Measurements from ENCODE around the gene SPTY2D1. TPM values are rescaled to one million over a fixed set of nuclear protein-coding genes. Genes with fewer than 3 reads are reported as not detected.

SPTY2D1 gene
- polyA plus RNA-seq, 3 donors: 8.4 to 14.9 (median 11.8) TPM

DNA sequence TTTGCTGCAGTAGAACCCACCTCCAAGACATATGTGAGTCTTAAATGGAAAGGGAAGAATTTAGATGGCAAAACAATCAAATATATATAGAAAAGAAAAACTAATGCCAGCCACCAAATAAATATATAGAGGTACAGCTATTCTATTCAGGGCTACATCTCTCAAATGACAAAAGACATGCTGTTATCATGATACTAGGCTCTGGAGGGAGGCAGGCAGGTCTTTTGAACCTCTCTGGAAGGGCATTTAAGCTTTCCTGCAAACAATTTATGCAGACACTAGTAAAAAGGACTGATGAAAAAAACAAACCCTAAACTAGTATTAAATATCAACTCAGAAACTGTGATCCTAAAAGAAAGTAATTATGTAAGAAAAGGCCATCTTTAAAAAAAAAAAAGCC lies 70.0 kb downstream of the SPTY2D1 start:
- H2AFZ ChIP-seq (ENCODE audit: insufficient read depth, low read depth, low read length, poor library complexity, severe bottlenecking): no peak overlapping the region
- no peak overlapping the region for H3K9ac ChIP-seq (ENCODE audit: insufficient read depth, low read length, poor library complexity, severe bottlenecking)
- H3K36me3 ChIP-seq (replicated peaks in 1 of 2; ENCODE audit: control insufficient read depth in 1 of 2, insufficient read depth in 2 of 2, low read length in 2 of 2): peaks cover 54 to 94% of the 10 kb centered on the region in 2 donors
- Mint-ChIP-seq H3K4me1 (no peaks in the 10 kb centered on the region), H3K27ac (no peak overlapping the region), H3K36me3 (peaks cover 55 to 74% of the 10 kb centered on the region in 2 donors), H3K9me3 (no peaks in the 10 kb centered on the region), H3K4me3 (no peak overlapping the region), H3K27me3 (ENCODE audit: low read depth in 3 of 3) (peaks cover 0 to 6% (median 0%) of the 10 kb centered on the region in 3 donors)
- no peak overlapping the region for H3K4me3 ChIP-seq (replicated peaks in 1 of 3; ENCODE audit: low read depth in 2 of 3, low read length in 3 of 3)
- TF ChIP-seq, protein P1, sequence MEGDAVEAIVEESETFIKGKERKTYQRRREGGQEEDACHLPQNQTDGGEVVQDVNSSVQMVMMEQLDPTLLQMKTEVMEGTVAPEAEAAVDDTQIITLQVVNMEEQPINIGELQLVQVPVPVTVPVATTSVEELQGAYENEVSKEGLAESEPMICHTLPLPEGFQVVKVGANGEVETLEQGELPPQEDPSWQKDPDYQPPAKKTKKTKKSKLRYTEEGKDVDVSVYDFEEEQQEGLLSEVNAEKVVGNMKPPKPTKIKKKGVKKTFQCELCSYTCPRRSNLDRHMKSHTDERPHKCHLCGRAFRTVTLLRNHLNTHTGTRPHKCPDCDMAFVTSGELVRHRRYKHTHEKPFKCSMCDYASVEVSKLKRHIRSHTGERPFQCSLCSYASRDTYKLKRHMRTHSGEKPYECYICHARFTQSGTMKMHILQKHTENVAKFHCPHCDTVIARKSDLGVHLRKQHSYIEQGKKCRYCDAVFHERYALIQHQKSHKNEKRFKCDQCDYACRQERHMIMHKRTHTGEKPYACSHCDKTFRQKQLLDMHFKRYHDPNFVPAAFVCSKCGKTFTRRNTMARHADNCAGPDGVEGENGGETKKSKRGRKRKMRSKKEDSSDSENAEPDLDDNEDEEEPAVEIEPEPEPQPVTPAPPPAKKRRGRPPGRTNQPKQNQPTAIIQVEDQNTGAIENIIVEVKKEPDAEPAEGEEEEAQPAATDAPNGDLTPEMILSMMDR (IDR thresholded peaks at IDR 0.05): no peak
- no peak overlapping the region for H3K27ac ChIP-seq (ENCODE audit: low read depth in 1 of 2, low read length in 2 of 2)
- intact Hi-C loops (cut with micrococcal nuclease): no loop called here
- H4K20me1 ChIP-seq (ENCODE audit: insufficient read depth, low read length): no peaks in the 10 kb centered on the region
- no peaks in the 10 kb centered on the region for H3K4me1 ChIP-seq (ENCODE audit: control insufficient read depth in 1 of 2, insufficient read depth in 2 of 2, low read length in 2 of 2)
- DNase-seq: no peak
- no peaks in the 10 kb centered on the region for H3K27me3 ChIP-seq (ENCODE audit: control insufficient read depth in 2 of 2, insufficient read depth in 2 of 2, low read length in 2 of 2)
- no peaks in the 10 kb centered on the region for H3K79me2 ChIP-seq (ENCODE audit: insufficient read depth, low read length)
- no peaks in the 10 kb centered on the region for H3K9me3 ChIP-seq (replicated peaks in 1 of 2; ENCODE audit: control insufficient read depth in 1 of 2, insufficient read depth in 1 of 2, low read length in 2 of 2)
- H3K4me2 ChIP-seq (replicated peaks; ENCODE audit: extremely low read depth, low read length, poor library complexity, severe bottlenecking): no peak overlapping the region

DNA sequence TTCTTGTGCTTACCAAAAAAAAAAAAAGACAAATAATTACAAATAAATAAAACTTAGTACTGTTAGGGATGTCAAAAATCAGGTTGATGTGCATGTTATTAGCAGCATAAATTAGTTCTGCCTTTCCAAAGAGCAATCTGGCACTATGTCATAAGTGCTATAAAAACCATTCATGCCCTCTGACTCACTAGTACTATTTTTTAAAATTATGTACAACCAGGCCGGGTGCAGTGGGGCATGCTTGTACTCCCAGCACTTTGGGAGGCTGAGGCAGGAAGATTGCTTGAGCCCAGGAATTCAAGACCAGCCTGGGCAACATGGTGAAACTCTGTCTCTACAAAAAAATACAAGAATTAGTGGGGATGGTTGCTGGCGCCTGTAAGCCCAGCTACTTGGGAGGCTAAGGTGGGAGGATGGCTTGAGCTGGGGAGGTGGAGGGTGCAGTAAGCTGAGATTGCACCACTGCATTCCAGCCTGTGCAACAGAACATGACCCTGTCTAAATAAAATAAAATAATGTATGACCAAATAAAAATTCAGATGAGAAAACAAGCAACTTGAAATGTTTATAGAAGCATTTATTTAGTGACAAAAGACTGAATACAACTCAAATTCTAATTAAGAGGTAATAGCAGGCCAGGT lies 70.9 kb downstream of the SPTY2D1 start:
- no peaks in the 10 kb centered on the region for H3K4me1 Mint-ChIP-seq
- no peak overlapping the region for H3K9ac ChIP-seq (ENCODE audit: insufficient read depth, low read length, poor library complexity, severe bottlenecking)
- H3K4me3 Mint-ChIP-seq: no peak overlapping the region
- H3K79me2 ChIP-seq (ENCODE audit: insufficient read depth, low read length): no peaks in the 10 kb centered on the region
- intact Hi-C loops (cut with micrococcal nuclease): no loop called here
- no peak overlapping the region for H3K4me3 ChIP-seq (replicated peaks in 1 of 3; ENCODE audit: low read depth in 2 of 3, low read length in 3 of 3)
- H3K27me3 Mint-ChIP-seq (ENCODE audit: low read depth in 3 of 3): peaks cover 0 to 6% (median 0%) of the 10 kb centered on the region in 3 donors
- DNase-seq: no peak
- no peaks in the 10 kb centered on the region for H3K9me3 ChIP-seq (replicated peaks in 1 of 2; ENCODE audit: control insufficient read depth in 1 of 2, insufficient read depth in 1 of 2, low read length in 2 of 2)
- no CpG with 5 or more reads among the region's 2 CpGs for WGBS (ENCODE audit: insufficient coverage)
- H4K20me1 ChIP-seq (ENCODE audit: insufficient read depth, low read length): no peaks in the 10 kb centered on the region
- H3K27me3 ChIP-seq (ENCODE audit: control insufficient read depth in 2 of 2, insufficient read depth in 2 of 2, low read length in 2 of 2): no peaks in the 10 kb centered on the region
- H3K27ac Mint-ChIP-seq: no peak overlapping the region
- peaks cover 55 to 78% of the 10 kb centered on the region in 2 donors for H3K36me3 Mint-ChIP-seq
- H2AFZ ChIP-seq (ENCODE audit: insufficient read depth, low read depth, low read length, poor library complexity, severe bottlenecking): no peak overlapping the region
- no peak overlapping the region for H3K4me2 ChIP-seq (replicated peaks; ENCODE audit: extremely low read depth, low read length, poor library complexity, severe bottlenecking)
- no peaks in the 10 kb centered on the region for H3K4me1 ChIP-seq (ENCODE audit: control insufficient read depth in 1 of 2, insufficient read depth in 2 of 2, low read length in 2 of 2)
- peaks cover 55 to 100% of the 10 kb centered on the region in 2 donors for H3K36me3 ChIP-seq (replicated peaks in 1 of 2; ENCODE audit: control insufficient read depth in 1 of 2, insufficient read depth in 2 of 2, low read length in 2 of 2)
- TF ChIP-seq, protein P1 (IDR thresholded peaks at IDR 0.05): no peak
- H3K27ac ChIP-seq (ENCODE audit: low read depth in 1 of 2, low read length in 2 of 2): no peak overlapping the region
- H3K9me3 Mint-ChIP-seq: no peaks in the 10 kb centered on the region

Other genes with a start within 250 kb of the SPTY2D1 start
- 100 to 1,000 TPM; 191 to 501 (median 438) TPM for gene LDHA, start 239.8 kb downstream of the SPTY2D1 start, polyA plus RNA-seq
- not detected for gene LDHC, start 222.0 kb downstream of the SPTY2D1 start, polyA plus RNA-seq
- not detected for gene LDHAL6A, start 178.5 kb downstream of the SPTY2D1 start, polyA plus RNA-seq
- 100 to 1,000 TPM in 2 of 3 donors, 10 to 100 TPM in 1; 76.7 to 116 (median 112) TPM for gene TSG101, start 107.4 kb downstream of the SPTY2D1 start, polyA plus RNA-seq
- 10 to 100 TPM in 2 of 3 donors, 1 to 10 TPM in 1; 8.0 to 15.5 (median 11.7) TPM for gene UEVLD, start 45.6 kb downstream of the SPTY2D1 start, polyA plus RNA-seq
- under 1 TPM in 1 of 3 donors, not detected in 2; 0.43 TPM for gene MISFA, start 34.6 kb downstream of the SPTY2D1 start, polyA plus RNA-seq
- gene TMEM86A, start 64.4 kb upstream of the SPTY2D1 start, polyA plus RNA-seq: 1 to 10 TPM; 1.3 to 4.3 (median 3.5) TPM
- not detected for gene IGSF22, start 91.8 kb upstream of the SPTY2D1 start, polyA plus RNA-seq
- not detected for gene PTPN5, start 157.5 kb upstream of the SPTY2D1 start, polyA plus RNA-seq